ENCODE results near the gene SIPA1. TPM values are rescaled to one million over a fixed set of nuclear protein-coding genes. Genes with fewer than 3 reads are reported as not detected.

SIPA1 gene
- total and polyA plus RNA-seq, 9 donors, result 10.0 to 48.2 (median 37.9) TPM

DNA sequence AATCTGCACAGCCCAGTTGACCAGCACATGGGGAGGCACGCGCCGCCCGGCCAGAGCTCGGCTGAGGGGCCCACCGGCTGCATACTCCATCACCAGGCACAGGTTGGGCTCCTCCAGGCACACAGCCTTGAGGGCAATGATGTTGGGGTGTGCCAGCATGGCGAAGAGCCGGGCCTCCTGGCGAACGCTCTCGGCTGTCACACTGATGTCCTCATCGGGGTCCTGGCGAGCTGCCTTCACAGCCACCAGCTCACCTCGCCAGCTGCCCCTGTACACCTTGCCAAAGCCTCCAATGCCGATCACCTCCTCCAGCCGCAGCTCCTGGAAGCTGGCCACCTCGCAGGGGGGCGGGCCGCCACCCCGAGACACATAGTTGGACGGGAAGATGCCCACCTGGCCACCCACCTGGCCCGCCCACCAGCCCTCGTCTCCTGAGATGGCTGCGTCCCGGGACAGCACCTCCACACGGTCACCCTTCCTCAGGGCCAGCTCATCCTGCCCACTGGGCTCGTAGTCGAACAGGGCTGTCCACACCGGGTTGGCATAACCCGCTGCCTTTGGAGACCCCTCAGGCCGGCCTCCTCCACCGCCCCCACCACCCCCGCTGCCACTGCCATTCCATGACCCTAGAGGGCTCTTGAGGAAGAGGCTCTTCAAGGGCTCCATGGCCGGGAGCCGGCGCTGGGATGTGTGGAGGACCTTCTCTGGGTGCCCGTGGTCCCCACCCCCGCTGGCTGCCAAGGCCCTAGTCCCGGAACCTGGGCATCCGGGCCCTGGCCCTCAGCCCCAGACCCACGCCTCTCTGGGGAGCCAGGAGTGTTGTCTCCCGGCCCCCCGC is 24.6 kb upstream of the SIPA1 start:
- H3K27me3 ChIP-seq, result no peaks in the 10 kb centered on the region
- peak overlapping the region; percentile 75 for H3K4me3 ChIP-seq
- TF ChIP-seq, protein P1, sequence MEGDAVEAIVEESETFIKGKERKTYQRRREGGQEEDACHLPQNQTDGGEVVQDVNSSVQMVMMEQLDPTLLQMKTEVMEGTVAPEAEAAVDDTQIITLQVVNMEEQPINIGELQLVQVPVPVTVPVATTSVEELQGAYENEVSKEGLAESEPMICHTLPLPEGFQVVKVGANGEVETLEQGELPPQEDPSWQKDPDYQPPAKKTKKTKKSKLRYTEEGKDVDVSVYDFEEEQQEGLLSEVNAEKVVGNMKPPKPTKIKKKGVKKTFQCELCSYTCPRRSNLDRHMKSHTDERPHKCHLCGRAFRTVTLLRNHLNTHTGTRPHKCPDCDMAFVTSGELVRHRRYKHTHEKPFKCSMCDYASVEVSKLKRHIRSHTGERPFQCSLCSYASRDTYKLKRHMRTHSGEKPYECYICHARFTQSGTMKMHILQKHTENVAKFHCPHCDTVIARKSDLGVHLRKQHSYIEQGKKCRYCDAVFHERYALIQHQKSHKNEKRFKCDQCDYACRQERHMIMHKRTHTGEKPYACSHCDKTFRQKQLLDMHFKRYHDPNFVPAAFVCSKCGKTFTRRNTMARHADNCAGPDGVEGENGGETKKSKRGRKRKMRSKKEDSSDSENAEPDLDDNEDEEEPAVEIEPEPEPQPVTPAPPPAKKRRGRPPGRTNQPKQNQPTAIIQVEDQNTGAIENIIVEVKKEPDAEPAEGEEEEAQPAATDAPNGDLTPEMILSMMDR (IDR thresholded peaks at IDR 0.05), result no peak
- peak; percentile 50 to 76 (median 73) for DNase-seq
- H3K4me1 ChIP-seq (ENCODE audit: insufficient read depth), result peaks cover 19% of the 10 kb centered on the region
- H3K27ac ChIP-seq, result peak overlapping the region; percentile 75 to 97
- H3K36me3 ChIP-seq, result no peaks in the 10 kb centered on the region
- intact Hi-C loops (cut with DNase I), result loop anchor here in 2 of 4 donors (5.0 kb wide), 3 partner anchors 36 to 71 kb away; partner anchors contain the start of genes EHBP1L1 (in 1 of the 2), FAM89B (in 1 of the 2) and ZNRD2 (in 1 of the 2)
- 17 to 21% (median 19%) methylated on average over 25 to 43 of the region's 43 CpGs for WGBS, 3 donors
- no peaks in the 10 kb centered on the region for H3K9me3 ChIP-seq

DNA sequence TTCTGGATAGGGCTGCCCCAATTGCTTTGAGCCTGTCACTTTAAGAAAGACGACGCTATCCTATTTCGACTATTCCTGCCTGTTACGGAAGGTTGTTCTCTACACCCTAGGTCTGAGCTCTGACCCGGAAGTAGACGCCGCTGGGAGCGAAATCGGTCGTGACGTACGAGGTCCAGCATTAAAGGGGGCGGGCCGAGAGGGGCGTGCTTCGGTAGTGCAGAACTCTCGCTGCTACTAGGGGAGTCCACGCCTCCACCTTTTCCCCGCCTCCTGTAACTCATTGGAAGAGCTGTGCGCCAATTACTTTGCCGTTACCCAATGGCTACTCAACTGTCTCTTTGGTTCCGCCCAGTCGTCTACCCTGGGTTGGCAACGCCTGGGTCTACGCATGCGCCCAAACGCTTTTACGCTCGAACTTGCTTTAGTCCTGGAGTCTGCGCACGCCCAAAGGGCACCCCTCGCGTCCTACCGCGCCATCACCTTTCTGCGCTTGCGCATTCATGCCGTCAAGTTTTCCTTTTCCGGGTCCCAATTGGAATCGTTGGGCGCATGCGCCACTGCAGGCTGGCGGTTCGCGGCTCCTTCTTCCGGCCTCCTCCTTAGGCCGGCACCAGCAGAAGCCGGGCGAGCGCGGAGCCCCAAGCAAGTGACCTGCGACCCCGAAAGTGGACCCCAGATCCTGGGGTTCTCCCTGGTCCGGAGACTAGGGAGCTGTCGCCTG is 22.5 kb upstream of the SIPA1 start, which contains the start of gene PCNX3:
TSS of gene PCNX3 (plus strand) at position 548 of the 721 bp plus-strand sequence. CDS start 536 bp downstream, outside the sequence.
- TF ChIP-seq POLR2A (IDR thresholded peaks at IDR 0.05) (peak; percentile 18), EP300 (IDR thresholded peaks at IDR 0.05) (peak; percentile 83)
- TF ChIP-seq, protein P1 (IDR thresholded peaks at IDR 0.05), result no peak
- H3K27me3 ChIP-seq, result no peaks in the 10 kb centered on the region
- WGBS, 3 donors, result 0% methylated on average over 49 to 55 of the region's 55 CpGs
- H3K27ac ChIP-seq, result peak within 1 kb of the TSS; percentile 75 to 97
- intact Hi-C loops (cut with DNase I), result no loop called here
- peak within 1 kb of the TSS; percentile 86 for H3K4me3 ChIP-seq
- no peaks in the 10 kb centered on the region for H3K9me3 ChIP-seq
- peak; percentile 100 for DNase-seq
- H3K4me1 ChIP-seq (ENCODE audit: insufficient read depth), result peaks cover 17% of the 10 kb centered on the region
- no peaks in the 10 kb centered on the region for H3K36me3 ChIP-seq

- Histone ChIP-seq H3K4me3 (peak overlapping the region; percentile 86), H3K27ac (peak overlapping the region; percentile 9 to 97), H3K36me3 (no peaks in the 10 kb centered on the region), H3K9me3 (no peaks in the 10 kb centered on the region), H3K4me1 (ENCODE audit: insufficient read depth) (peaks cover 17% of the 10 kb centered on the region), H3K27me3 (no peaks in the 10 kb centered on the region)
- no peak for DNase-seq
- TF ChIP-seq POLR2A (IDR thresholded peaks at IDR 0.05) (no peak), EP300 (IDR thresholded peaks at IDR 0.05) (no peak)
- TF ChIP-seq, protein P1 (IDR thresholded peaks at IDR 0.05), result no peak
- WGBS, 3 donors, result 0 to 1% (median 1%) methylated on average over 20 to 50 of the region's 50 CpGs
- intact Hi-C loops (cut with DNase I), result no loop called here
Observed at GRCh38 chr11:65615950-65616574, 21.8 kb upstream of the SIPA1 start.

- peak in 1 of 5 donors; percentile 41 for DNase-seq
- Histone ChIP-seq H3K9me3 (no peaks in the 10 kb centered on the region), H3K27ac (peak overlapping the region in 1 of 2 donors; percentile 97), H3K4me3 (peak overlapping the region; percentile 86), H3K36me3 (no peaks in the 10 kb centered on the region), H3K4me1 (ENCODE audit: insufficient read depth) (peaks cover 17% of the 10 kb centered on the region), H3K27me3 (no peaks in the 10 kb centered on the region)
- intact Hi-C loops (cut with DNase I), result no loop called here
- TF ChIP-seq EP300 (IDR thresholded peaks at IDR 0.05), result no peak
- no peak for TF ChIP-seq POLR2A (IDR thresholded peaks at IDR 0.05)
- TF ChIP-seq, protein P1 (IDR thresholded peaks at IDR 0.05), result no peak
- WGBS, 3 donors, result 51 to 61% (median 51%) methylated on average over 10 of the region's 10 CpGs
Observed at GRCh38 chr11:65616575-65617001, 21.3 kb upstream of the SIPA1 start.

All from ovary (tissue), 9 donors.